Peyer's patch (tissue), 4 donors: ENCODE measurements around the gene KLHL28. TPM values are rescaled to one million over a fixed set of nuclear protein-coding genes. Genes with fewer than 3 reads are reported as not detected.
"Not testable (repeated sequence)": the region's sequence is repeated elsewhere in the genome, so short reads cannot be mapped to it uniquely, and the experiment has no call there.

Experiments used
- DNase-seq, 3 donors: peaks; one replicate each; pipeline ENCODE4 v3.0.0-alpha.2; 2017 to 2019
- H3K27ac ChIP-seq, 4 donors: fragments of 200-600 bp; sonication (generic); one replicate each; pipeline ENCODE4 v1.5.1; 2016 to 2019
- H3K27me3 ChIP-seq, 2 donors: fragments of 200-600 bp; sonication (generic); one replicate each; pipeline ENCODE4 v1.5.1; 2019
- H3K36me3 ChIP-seq, 3 donors: fragments of 200-600 bp; sonication (generic); one replicate each; pipeline ENCODE4 v1.5.1; 2016 to 2019
- H3K4me1 ChIP-seq, 4 donors: fragments of 200-600 bp; sonication (generic); one replicate each; pipeline ENCODE4 v1.5.1; 2016 to 2019
- H3K4me3 ChIP-seq, 4 donors: fragments of 200-600 bp; sonication (generic); 1 replicate in 3 of 4; 2 replicates in 1 of 4; pipeline ENCODE4 v1.5.1; 2016 to 2019; ENCODE audit warnings: mild to moderate bottlenecking in 1 of 4
- H3K9me3 ChIP-seq, 4 donors: fragments of 200-600 bp; sonication (generic); one replicate each; pipeline ENCODE4 v1.5.1; 2016 to 2019; ENCODE audit warnings: mild to moderate bottlenecking in 1 of 4
- POLR2A ChIP-seq, 2 donors: fragments of 450-650 bp; IDR thresholded peaks; one replicate each; pipeline ENCODE4 v1.5.1; 2017; ENCODE audit warnings: antibody characterized with exemption in 2 of 2, mild to moderate bottlenecking in 2 of 2, moderate library complexity in 2 of 2
- total RNA-seq, 4 donors: library from RNA; depleted of rRNA; stranded (reverse); fragments of >200 nt; gene quantifications; one replicate each; pipeline ENCODE4 v1.1.0, GENCODE V29; 2016
- TF ChIP-seq, protein P1 (sequence below), 6 experiments: fragments of 450-650 bp in 4 of 6; fragments of 200-600 bp in 2 of 6; sonication (generic) in 1 of 6; IDR thresholded peaks; one replicate each; pipeline ENCODE4 v1.5.1; 2017 to 2019; ENCODE audit warnings: antibody characterized with exemption in 6 of 6, mild to moderate bottlenecking in 3 of 6, moderate library complexity in 1 of 6

The KLHL28 gene
- total RNA-seq, 4 donors from 2014 or later = 7.4 to 17.0 (median 12.0) TPM

DNA sequence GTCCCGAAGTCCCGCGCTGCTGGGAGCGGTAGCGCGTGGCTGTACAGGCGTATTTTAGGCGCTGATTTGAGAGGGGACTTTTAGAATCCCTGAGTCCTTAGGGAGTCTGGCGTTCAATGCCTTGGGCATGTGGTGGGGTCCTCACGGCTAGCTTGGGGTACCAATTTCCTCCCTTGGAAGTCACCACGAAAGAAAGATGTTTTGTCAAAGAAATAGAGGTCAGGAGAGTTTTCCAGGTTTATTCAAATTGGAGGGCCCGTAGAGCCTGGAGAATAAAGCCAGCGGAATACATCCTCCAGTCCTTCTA lies 63.9 kb downstream of the KLHL28 start:
- Histone ChIP-seq H3K27me3 (no peaks in the 10 kb centered on the region), H3K9me3 (no peaks in the 10 kb centered on the region), H3K36me3 (no peaks in the 10 kb centered on the region), H3K4me3 (peak overlapping the region; percentile 65 to 91 (median 86)), H3K27ac (peak overlapping the region; percentile 92 to 99 (median 97)), H3K4me1 (no peaks in the 10 kb centered on the region)
- no peak for DNase-seq
- TF ChIP-seq, protein P1, sequence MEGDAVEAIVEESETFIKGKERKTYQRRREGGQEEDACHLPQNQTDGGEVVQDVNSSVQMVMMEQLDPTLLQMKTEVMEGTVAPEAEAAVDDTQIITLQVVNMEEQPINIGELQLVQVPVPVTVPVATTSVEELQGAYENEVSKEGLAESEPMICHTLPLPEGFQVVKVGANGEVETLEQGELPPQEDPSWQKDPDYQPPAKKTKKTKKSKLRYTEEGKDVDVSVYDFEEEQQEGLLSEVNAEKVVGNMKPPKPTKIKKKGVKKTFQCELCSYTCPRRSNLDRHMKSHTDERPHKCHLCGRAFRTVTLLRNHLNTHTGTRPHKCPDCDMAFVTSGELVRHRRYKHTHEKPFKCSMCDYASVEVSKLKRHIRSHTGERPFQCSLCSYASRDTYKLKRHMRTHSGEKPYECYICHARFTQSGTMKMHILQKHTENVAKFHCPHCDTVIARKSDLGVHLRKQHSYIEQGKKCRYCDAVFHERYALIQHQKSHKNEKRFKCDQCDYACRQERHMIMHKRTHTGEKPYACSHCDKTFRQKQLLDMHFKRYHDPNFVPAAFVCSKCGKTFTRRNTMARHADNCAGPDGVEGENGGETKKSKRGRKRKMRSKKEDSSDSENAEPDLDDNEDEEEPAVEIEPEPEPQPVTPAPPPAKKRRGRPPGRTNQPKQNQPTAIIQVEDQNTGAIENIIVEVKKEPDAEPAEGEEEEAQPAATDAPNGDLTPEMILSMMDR (IDR thresholded peaks at IDR 0.05) = peak in 1 of 6 experiments; percentile 4
- TF ChIP-seq POLR2A (IDR thresholded peaks at IDR 0.05) = no peak

DNA sequence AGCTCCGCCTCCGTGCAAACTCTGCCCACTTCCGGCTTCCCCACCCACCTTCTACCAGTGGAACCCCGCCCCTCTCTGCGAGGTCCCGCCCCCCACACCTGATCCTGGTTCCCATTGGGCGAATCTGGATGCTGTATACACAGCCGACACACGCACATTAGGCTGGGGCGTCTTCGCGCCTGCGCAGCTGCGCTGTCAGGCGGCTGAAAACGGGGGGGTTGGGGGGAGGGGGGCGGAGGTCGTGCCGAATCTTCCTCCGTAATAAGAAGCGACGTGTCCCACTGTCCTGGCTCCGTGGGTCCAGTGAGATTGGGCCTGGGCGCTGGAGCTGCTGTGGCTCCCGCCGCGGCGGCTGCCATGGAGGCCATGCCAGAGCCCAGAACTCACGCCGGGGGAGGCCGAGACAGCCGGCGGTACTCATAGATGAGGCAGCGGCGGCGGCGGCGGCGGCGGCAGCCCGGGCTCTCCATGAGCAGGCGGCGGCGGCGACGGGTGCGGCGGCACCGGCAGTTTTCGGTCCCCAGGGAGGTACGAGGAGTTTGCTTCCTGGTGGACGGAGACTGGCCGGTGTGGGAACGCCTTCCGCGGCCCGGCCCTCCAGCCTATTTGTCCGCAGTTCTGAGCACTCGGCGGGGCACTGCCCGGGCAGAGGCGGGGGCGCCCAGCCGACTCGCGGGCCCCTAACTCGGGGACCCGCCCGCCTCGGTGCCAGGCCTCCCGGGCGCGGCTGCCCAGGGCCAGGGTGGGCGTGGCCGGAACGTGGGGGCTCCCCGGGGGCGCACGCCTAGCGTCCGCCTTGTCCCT lies 64.5 kb downstream of the KLHL28 start:
- Histone ChIP-seq H3K27ac (peak overlapping the region; percentile 92 to 99 (median 97)), H3K4me3 (peak overlapping the region; percentile 65 to 91 (median 86)), H3K36me3 (no peaks in the 10 kb centered on the region), H3K4me1 (no peaks in the 10 kb centered on the region), H3K9me3 (no peaks in the 10 kb centered on the region), H3K27me3 (no peaks in the 10 kb centered on the region)
- DNase-seq = peak; percentile 98 to 100 (median 99)
- TF ChIP-seq, protein P1 (IDR thresholded peaks at IDR 0.05) = peak in 1 of 6 experiments; percentile 12
- peak; percentile 59 to 68 for TF ChIP-seq POLR2A (IDR thresholded peaks at IDR 0.05)

DNA sequence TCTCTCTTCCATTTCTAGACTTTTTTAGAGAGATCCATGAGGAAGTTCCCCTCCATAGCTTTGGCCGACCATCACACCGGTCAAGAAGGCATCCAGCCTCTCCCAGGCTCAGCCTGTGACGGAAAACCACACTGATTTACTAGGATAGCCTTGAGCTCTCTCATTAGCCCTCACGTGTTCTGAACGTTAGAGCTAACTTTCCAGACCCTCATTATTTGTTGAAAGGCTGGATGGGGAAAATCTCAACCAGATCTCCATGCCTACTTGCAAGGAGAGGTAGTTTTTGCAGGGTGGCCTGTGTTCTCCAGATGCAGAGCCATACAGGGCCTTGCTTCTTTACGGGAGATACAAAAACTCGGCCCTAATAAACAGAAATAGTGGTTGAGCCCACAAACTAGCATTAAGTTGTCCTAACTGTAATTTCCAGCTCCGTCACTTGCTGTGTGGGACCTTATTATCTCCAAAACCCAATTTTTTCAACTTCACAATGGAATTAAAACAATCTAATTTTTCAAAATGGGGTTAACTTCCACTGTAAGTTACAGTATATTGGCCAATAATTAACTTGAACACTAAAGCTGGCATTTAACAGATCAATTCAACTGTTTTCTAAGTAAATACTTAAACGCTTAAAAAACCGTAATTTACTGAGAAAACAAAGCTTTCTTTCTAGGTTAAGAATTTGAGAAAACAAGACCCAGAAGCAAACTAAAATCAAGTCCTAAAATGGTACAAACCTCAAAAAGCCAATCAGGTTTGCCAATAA lies 65.3 kb downstream of the KLHL28 start:
- Histone ChIP-seq H3K27ac (peak overlapping the region; percentile 92 to 99 (median 97)), H3K27me3 (no peaks in the 10 kb centered on the region), H3K4me3 (peak overlapping the region in 3 of 4 donors; percentile 65 to 91 (median 84)), H3K36me3 (no peaks in the 10 kb centered on the region), H3K4me1 (no peaks in the 10 kb centered on the region), H3K9me3 (no peaks in the 10 kb centered on the region)
- no peak for TF ChIP-seq POLR2A (IDR thresholded peaks at IDR 0.05)
- TF ChIP-seq, protein P1 (IDR thresholded peaks at IDR 0.05) = no peak
- no peak for DNase-seq

DNA sequence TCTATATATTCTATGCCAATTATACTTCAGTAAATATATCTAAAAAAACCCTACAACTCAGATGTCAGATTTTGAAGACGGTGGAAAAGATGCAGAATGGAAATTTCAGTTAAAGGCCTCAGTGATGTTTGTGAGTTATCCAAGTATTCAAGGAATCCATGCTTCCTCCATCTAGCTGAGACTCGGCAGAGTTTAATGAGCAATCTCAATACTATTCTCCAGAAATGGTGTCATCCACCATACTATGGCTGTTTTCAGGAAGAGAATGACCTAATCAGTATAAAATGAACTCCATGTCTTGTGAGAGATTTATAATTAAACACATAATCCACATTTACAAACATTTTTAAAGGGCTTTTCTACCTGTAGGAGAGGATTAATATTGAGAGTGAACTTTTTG lies 66.0 kb downstream of the KLHL28 start:
- no peaks in the 10 kb centered on the region for H3K36me3 ChIP-seq
- TF ChIP-seq, protein P1 (IDR thresholded peaks at IDR 0.05) = no peak
- no peak for TF ChIP-seq POLR2A (IDR thresholded peaks at IDR 0.05)
- no peak overlapping the region for H3K27ac ChIP-seq
- no peak for DNase-seq
- H3K4me3 ChIP-seq = no peak overlapping the region
- no peaks in the 10 kb centered on the region for H3K9me3 ChIP-seq
- no peaks in the 10 kb centered on the region for H3K4me1 ChIP-seq
- no peaks in the 10 kb centered on the region for H3K27me3 ChIP-seq

DNA sequence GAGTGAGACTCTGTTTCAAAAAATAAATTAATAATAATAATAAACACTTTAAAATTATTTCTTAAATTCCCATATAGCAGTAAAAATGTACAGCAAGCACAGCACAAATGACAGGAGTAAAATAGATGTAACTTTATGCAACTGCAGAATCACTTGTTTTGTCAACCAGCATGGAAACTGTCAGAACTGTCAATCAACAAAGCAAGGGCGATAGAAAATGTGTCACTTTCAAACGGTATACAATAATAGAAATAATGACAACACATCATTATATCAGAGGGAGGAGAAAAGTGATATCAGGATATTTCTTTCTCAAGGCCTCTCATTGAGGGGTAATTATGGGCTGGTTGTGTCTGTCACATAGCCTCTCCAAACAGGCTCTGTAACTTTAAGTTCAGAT lies 68.2 kb downstream of the KLHL28 start:
- H3K36me3 ChIP-seq = no peaks in the 10 kb centered on the region
- DNase-seq = no peak
- no peaks in the 10 kb centered on the region for H3K27me3 ChIP-seq
- no peak for TF ChIP-seq POLR2A (IDR thresholded peaks at IDR 0.05)
- TF ChIP-seq, protein P1 (IDR thresholded peaks at IDR 0.05) = no peak
- H3K27ac ChIP-seq = no peak overlapping the region
- no peaks in the 10 kb centered on the region for H3K4me1 ChIP-seq
- H3K9me3 ChIP-seq = no peaks in the 10 kb centered on the region
- no peak overlapping the region for H3K4me3 ChIP-seq

DNA sequence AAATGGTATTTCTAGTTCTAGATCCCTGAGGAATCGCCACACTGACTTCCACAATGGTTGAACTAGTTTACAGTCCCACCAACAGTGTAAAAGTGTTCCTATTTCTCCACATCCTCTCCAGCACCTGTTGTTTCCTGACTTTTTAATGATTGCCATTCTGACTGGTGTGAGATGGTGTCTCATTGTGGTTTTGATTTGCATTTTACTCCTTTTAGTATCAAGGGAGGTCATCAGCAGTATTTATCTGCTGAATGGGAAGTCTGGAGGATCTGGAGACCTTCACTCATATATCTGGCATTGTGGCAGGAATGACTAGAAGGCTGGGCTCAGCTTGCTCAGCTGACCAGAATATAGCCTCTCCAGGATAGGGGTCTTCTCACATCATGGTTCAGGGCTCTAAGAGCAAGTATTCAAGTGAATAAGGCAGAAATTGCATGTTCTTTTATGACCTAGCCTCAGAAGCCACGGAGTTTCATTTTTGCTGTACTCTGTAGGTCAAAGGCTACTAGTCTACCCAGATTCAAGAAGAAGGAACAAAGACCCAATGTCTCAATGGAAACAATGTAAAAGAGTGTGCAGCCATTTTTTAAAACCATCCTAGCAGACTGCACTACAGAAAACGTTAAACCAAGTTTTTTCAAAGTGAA lies 69.9 kb downstream of the KLHL28 start:
- H3K4me1 ChIP-seq, H3K36me3 ChIP-seq, H3K4me3 ChIP-seq, H3K27ac ChIP-seq, DNase-seq, H3K9me3 ChIP-seq, H3K27me3 ChIP-seq: not testable (repeated sequence)
